ACHN (cell line): ENCODE measurements around the gene MAPK13.

Experiments
- DNase-seq: peaks from one replicate; pipeline ENCODE4 v3.0.0-alpha.2; 2015
- in situ Hi-C: cut with HindIII; loops from 2 replicates; pipeline ENCODE4 v1.10.0; 2017; ENCODE audit warnings: low sequenced_read_pairs, low pct_ligation_motif_present, low pct_unique_long_range_greater_than_20kb

MAPK13 gene

GRCh38 chr6:36111526-36111925, 18.8 kb upstream of the MAPK13 start:
- in situ Hi-C loops = no loop called here
- no peak for DNase-seq

- no peak for DNase-seq
- in situ Hi-C loops = no loop called here
These were observed 17.3 kb upstream of the MAPK13 start for GRCh38 chr6:36113049-36113448.

GRCh38 chr6:36113703-36114102, 16.6 kb upstream of the MAPK13 start:
- in situ Hi-C loops = no loop called here
- no peak for DNase-seq

- in situ Hi-C loops = no loop called here
- no peak for DNase-seq
These were observed 15.4 kb upstream of the MAPK13 start for GRCh38 chr6:36114798-36115408.

GRCh38 chr6:36115412-36115811, 14.9 kb upstream of the MAPK13 start:
- DNase-seq = no peak
- in situ Hi-C loops = no loop called here

- in situ Hi-C loops = no loop called here
- DNase-seq = no peak
These were observed 14.0 kb upstream of the MAPK13 start for GRCh38 chr6:36116066-36116864.

GRCh38 chr6:36116943-36117342, 13.4 kb upstream of the MAPK13 start:
- in situ Hi-C loops = no loop called here
- DNase-seq = no peak

- in situ Hi-C loops = no loop called here
- no peak for DNase-seq
These were observed 12.4 kb upstream of the MAPK13 start for GRCh38 chr6:36117658-36118549.

- in situ Hi-C loops = no loop called here
- DNase-seq = no peak
These were observed 11.7 kb upstream of the MAPK13 start for GRCh38 chr6:36118550-36119107.

GRCh38 chr6:36119209-36119608, 11.1 kb upstream of the MAPK13 start:
- in situ Hi-C loops = no loop called here
- no peak for DNase-seq

GRCh38 chr6:36120018-36120417, 10.3 kb upstream of the MAPK13 start:
- in situ Hi-C loops = no loop called here
- DNase-seq = no peak

- no peak for DNase-seq
- in situ Hi-C loops = no loop called here
These were observed 9.8 kb upstream of the MAPK13 start for GRCh38 chr6:36120539-36120938.

- DNase-seq = peak; percentile 28
- in situ Hi-C loops = no loop called here
These were observed 9.1 kb upstream of the MAPK13 start for GRCh38 chr6:36120979-36121786.

GRCh38 chr6:36121787-36122494, 8.4 kb upstream of the MAPK13 start:
- in situ Hi-C loops = no loop called here
- no peak for DNase-seq

- in situ Hi-C loops = no loop called here
- no peak for DNase-seq
These were observed 7.6 kb upstream of the MAPK13 start for GRCh38 chr6:36122495-36123269.

GRCh38 chr6:36123270-36124139, 6.8 kb upstream of the MAPK13 start:
- peak; percentile 81 for DNase-seq
- in situ Hi-C loops = no loop called here
